ENCODE data around the gene CACNA1G.

DNA sequence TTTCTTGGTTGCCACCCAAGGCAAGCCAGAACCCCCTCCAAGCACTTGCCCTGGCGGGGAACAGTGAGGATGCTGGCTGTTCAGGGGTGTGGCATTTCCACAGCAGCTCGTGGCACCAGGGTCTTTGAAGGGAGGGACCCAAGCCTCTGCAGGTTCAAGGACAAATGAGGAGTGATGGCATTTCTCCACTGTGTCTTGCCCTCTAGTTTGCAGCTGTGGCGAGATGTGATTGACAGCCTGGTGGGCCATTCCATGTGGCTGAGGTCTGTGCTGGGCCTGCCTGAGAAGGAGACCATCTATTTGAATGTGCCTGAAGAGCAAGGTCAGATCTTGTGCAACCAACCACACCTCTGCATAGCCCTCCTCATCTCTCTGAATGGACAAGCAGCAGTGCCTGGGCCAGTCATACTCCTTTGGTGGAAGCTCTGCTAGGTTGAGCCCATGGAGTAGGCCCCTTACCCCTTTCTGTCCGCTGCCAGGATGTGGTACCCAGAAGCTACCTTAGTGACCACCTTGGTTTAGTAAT, 32.5 kb upstream of the CACNA1G start:
- no peak for TF ChIP-seq POLR2A (IDR thresholded peaks at IDR 0.05)
- TF ChIP-seq, protein P1, sequence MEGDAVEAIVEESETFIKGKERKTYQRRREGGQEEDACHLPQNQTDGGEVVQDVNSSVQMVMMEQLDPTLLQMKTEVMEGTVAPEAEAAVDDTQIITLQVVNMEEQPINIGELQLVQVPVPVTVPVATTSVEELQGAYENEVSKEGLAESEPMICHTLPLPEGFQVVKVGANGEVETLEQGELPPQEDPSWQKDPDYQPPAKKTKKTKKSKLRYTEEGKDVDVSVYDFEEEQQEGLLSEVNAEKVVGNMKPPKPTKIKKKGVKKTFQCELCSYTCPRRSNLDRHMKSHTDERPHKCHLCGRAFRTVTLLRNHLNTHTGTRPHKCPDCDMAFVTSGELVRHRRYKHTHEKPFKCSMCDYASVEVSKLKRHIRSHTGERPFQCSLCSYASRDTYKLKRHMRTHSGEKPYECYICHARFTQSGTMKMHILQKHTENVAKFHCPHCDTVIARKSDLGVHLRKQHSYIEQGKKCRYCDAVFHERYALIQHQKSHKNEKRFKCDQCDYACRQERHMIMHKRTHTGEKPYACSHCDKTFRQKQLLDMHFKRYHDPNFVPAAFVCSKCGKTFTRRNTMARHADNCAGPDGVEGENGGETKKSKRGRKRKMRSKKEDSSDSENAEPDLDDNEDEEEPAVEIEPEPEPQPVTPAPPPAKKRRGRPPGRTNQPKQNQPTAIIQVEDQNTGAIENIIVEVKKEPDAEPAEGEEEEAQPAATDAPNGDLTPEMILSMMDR (IDR thresholded peaks at IDR 0.05) = no peak

All from right lobe of liver (tissue), 4 donors.